Skeletal muscle tissue (tissue), 4 donors: Measurements from ENCODE around the gene SCGB2B2. TPM values are rescaled to one million over a fixed set of nuclear protein-coding genes. Genes with fewer than 3 reads are reported as not detected.

Experiments
- H3K27ac ChIP-seq: one replicate; pipeline ENCODE4 v1.7.0; 2013; ENCODE audit warnings: mild to moderate bottlenecking, low read depth, low read length, inconsistent platforms
- H3K27me3 ChIP-seq, 3 donors: one replicate each; pipeline ENCODE4 v1.7.0; 2013; ENCODE audit warnings: low read length in 3 of 3; ENCODE audit not compliant: control insufficient read depth in 3 of 3, insufficient read depth in 3 of 3
- H3K36me3 ChIP-seq, 3 donors: one replicate each; pipeline ENCODE4 v1.7.0; 2013; ENCODE audit warnings: low read length in 3 of 3; ENCODE audit not compliant: control insufficient read depth in 3 of 3, insufficient read depth in 3 of 3
- H3K4me1 ChIP-seq, 3 donors: one replicate each; pipeline ENCODE4 v1.7.0; 2013; ENCODE audit warnings: low read length in 3 of 3, mild to moderate bottlenecking in 3 of 3; ENCODE audit not compliant: control insufficient read depth in 3 of 3, insufficient read depth in 3 of 3
- H3K4me3 ChIP-seq, 3 donors: one replicate each; pipeline ENCODE4 v1.7.0; 2013; ENCODE audit warnings: low read length in 3 of 3
- H3K9ac ChIP-seq, 3 donors: one replicate each; pipeline ENCODE4 v1.7.0; 2013; ENCODE audit warnings: low read length in 3 of 3, mild to moderate bottlenecking in 3 of 3, moderate library complexity in 2 of 3, low read depth in 1 of 3
- H3K9me3 ChIP-seq, 3 donors: one replicate each; pipeline ENCODE4 v1.7.0; 2013; ENCODE audit warnings: low read length in 3 of 3; ENCODE audit not compliant: control insufficient read depth in 3 of 3
- total RNA-seq: library from RNA; depleted of rRNA; stranded (reverse); fragments of >200 nt; gene quantifications from one replicate; pipeline ENCODE4 v1.2.3, GENCODE V29; 2014
- donor health status: Osteomylitis.

Gene SCGB2B2
- total RNA-seq, 1 donor from 2014 or later = 0.52 TPM

DNA sequence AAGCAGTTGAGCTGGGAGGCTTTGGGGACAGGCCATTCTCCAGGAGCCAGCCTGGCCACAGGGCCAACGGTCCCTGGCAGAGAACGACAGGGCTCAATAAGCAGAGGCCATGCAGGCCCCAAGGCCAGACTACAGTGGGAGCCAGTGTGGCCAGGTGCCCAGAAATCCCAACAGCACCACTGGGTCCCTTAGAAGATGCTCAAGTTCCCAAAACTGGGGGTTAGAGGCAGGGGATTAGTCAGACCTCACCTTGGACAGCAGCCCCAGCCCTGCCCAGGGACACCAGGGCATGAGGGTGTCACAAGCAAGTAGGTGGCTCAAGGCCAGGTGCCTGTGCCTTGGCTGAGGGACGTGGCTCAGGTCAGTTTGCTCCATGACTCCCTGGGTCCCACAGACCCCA lies 12.8 kb downstream of the SCGB2B2 start:
- Histone ChIP-seq H3K4me3 (peak overlapping the region in 1 of 3 donors; percentile 13), H3K4me1 (peaks cover 20 to 44% (median 27%) of the 10 kb centered on the region in 3 donors), H3K27ac (peak overlapping the region; percentile 45), H3K9ac (peak overlapping the region in 2 of 3 donors; percentile 30 to 33), H3K36me3 (no peaks in the 10 kb centered on the region), H3K27me3 (no peaks in the 10 kb centered on the region), H3K9me3 (no peaks in the 10 kb centered on the region)

DNA sequence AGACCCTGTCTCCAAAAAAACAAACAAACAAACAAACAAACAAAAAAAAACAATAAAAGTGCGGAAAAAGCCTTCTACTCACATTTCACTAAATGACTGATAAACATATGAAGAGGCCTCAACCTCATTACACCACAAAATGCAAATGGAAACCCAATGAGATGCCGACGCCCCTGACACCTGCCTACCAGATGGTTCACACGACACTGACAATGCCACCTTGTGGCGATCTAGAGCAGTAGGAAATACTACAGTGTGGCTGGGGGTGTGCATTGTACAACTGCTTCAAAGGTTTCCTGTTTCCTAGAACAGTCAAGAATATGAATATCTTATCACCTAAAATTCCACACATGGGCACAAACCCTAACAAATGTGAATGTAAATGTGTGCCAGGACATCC lies 14.0 kb downstream of the SCGB2B2 start:
- Histone ChIP-seq H3K27ac (no peak overlapping the region), H3K9me3 (no peaks in the 10 kb centered on the region), H3K36me3 (no peaks in the 10 kb centered on the region), H3K27me3 (no peaks in the 10 kb centered on the region), H3K4me1 (peaks cover 20 to 43% (median 27%) of the 10 kb centered on the region in 3 donors), H3K4me3 (no peak overlapping the region), H3K9ac (no peak overlapping the region)

DNA sequence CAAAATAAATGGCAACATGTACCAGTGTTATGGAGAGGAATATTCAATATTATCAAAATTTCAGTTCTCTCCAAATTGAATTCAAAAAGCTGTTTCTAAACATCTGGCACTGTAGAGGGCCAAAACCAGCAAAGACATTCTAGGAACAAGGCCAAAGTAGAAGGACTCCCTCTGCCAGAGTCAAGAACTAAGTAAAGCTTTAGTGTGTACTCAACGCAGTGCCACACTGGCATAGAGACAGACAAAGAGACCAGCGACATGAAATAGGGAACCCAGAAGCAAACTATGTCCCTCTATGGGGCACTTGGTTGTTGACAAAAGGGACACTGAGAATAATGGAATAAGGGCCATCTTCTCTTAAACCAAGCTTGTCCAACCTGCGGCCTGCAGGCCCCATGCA lies 15.6 kb downstream of the SCGB2B2 start:
- H3K36me3 ChIP-seq = no peaks in the 10 kb centered on the region
- no peak overlapping the region for H3K4me3 ChIP-seq
- H3K27me3 ChIP-seq = no peaks in the 10 kb centered on the region
- H3K27ac ChIP-seq = no peak overlapping the region
- peaks cover 18 to 33% (median 21%) of the 10 kb centered on the region in 3 donors for H3K4me1 ChIP-seq
- no peaks in the 10 kb centered on the region for H3K9me3 ChIP-seq
- no peak overlapping the region for H3K9ac ChIP-seq

DNA sequence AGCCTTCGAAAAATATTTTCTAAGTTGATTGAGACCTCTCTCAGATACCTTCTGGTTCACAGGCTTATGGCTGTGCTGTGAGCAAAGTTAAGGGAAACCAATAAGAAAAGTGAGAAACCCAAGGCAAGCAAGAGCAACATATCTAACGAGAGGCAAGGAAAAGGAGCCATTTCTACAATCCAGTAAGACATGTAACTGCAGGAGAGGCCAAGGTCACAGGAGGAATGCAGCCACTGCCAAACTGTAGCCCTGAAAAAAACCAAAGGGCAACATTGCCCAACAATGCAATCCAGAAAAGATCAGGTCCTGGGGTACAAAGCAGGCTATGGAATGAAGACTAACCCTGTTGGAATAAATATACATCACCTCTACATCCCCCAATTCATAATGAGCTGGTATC lies 21.3 kb downstream of the SCGB2B2 start:
- H3K27me3 ChIP-seq = no peaks in the 10 kb centered on the region
- peaks cover 0 to 3% (median 0%) of the 10 kb centered on the region in 3 donors for H3K9me3 ChIP-seq
- H3K4me3 ChIP-seq = no peak overlapping the region
- H3K36me3 ChIP-seq = no peaks in the 10 kb centered on the region
- H3K4me1 ChIP-seq = peaks cover 0 to 9% (median 6%) of the 10 kb centered on the region in 3 donors
- H3K27ac ChIP-seq = no peak overlapping the region
- H3K9ac ChIP-seq = no peak overlapping the region

DNA sequence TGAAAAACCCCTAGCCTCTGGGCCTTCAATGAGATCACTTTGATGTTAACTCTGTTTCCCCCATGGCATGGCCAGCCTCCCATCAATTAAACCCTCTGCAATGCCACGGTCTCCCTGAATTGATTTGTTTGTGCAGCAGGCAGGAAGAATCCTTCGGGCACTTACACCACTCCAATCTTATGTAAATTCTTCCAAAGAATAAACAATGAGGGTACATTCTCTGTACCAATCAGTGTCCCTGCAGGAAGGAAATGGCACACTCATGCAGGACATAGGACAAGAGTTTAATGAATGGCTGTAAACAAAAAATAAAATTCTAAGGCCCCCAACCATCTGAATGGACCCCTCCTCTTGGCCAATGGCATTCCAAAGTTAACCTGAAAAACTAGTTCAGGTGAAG lies 22.2 kb downstream of the SCGB2B2 start:
- H3K27ac ChIP-seq = no peak overlapping the region

DNA sequence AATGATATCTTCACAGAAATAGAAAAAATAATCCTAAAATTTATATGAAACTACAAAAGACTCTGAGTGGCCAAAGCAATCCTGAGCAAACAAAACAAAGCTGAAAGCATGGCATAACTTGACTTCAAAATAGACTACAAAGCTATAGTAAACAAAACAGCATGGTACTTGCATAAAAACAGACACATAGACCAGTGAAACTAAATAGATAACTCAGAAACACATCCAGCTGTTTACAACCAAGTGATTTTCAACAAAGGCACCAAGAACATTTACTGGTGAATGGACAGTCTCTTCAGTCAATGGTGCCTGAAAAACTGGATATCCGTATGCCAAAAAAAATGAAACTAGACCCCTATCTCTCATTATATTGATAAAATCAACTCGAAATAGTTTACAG lies 25.2 kb downstream of the SCGB2B2 start:
- Histone ChIP-seq H3K27me3 (no peaks in the 10 kb centered on the region), H3K4me1 (peaks cover 0 to 19% (median 6%) of the 10 kb centered on the region in 3 donors), H3K4me3 (no peak overlapping the region), H3K27ac (no peak overlapping the region), H3K9ac (no peak overlapping the region), H3K9me3 (peaks cover 0 to 3% (median 0%) of the 10 kb centered on the region in 3 donors), H3K36me3 (no peaks in the 10 kb centered on the region)

More for the DNA sequence above, 22.2 kb downstream of the SCGB2B2 start:
- H3K9ac ChIP-seq = no peak overlapping the region
- peaks cover 0 to 3% (median 0%) of the 10 kb centered on the region in 3 donors for H3K9me3 ChIP-seq
- H3K27me3 ChIP-seq = no peaks in the 10 kb centered on the region
- H3K4me1 ChIP-seq = peaks cover 0 to 9% (median 6%) of the 10 kb centered on the region in 3 donors
- no peak overlapping the region for H3K4me3 ChIP-seq
- H3K36me3 ChIP-seq = no peaks in the 10 kb centered on the region

DNA sequence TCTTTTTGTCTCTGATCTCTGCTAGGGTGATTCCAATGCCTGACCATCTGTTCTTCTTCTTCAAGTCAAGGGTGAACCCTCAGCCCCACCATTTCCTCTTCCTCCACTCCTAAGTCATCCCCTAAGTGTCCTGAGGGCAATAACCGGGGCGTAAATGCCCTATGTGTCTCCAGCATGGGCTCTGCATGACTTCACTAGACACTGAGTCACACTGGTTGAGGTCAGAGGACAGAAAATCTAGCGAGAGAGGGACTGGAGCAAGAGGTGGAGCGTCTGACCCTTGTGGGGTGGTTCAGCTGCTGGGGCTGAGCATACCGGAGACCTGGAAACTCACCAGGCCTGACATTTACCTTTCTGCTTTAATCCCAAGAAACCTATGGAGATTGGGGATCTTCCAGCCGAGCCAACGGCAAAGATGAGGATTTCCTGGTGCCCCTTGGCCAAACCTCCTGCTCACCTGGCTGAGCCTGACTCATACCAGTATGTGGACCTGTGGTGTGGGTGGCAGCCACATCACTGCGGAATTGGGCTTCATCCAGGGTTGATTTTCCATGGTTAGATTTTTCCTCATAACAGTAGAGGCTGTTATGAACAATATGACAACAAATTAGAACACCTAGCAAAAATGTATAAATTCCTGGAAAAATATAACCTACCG lies 26.9 kb downstream of the SCGB2B2 start:
- H3K4me1 ChIP-seq = peaks cover 10 to 25% (median 15%) of the 10 kb centered on the region in 3 donors
- no peak overlapping the region for H3K9ac ChIP-seq
- H3K9me3 ChIP-seq = peaks cover 0 to 3% (median 0%) of the 10 kb centered on the region in 3 donors
- H3K36me3 ChIP-seq = no peaks in the 10 kb centered on the region
- H3K4me3 ChIP-seq = no peak overlapping the region
- H3K27me3 ChIP-seq = no peaks in the 10 kb centered on the region
- H3K27ac ChIP-seq = no peak overlapping the region

DNA sequence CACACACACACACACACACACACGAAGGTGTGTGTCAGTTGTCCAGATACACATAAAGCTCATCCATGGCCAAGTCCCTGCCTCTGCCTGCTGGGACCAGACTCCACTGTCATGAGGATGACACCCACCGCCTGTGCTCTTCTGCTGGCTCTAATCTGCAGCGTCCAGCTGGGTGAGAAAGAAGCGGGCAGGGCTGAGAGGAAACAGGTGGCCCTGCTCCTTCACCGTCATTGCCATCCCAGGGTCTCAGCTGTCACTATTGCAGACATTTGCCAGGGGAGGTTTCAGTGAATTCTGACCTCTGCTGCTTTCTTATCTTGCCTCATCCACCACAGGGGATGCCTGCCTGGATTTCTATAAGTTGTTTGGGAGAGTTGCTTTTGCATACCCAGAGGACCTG lies 31.4 kb downstream of the SCGB2B2 start:
- Histone ChIP-seq H3K4me1 (peaks cover 13 to 33% (median 23%) of the 10 kb centered on the region in 3 donors), H3K27ac (peak overlapping the region; percentile 44), H3K4me3 (peak overlapping the region in 2 of 3 donors; percentile 47), H3K9me3 (no peaks in the 10 kb centered on the region), H3K9ac (peak overlapping the region; percentile 7 to 55 (median 26)), H3K36me3 (no peaks in the 10 kb centered on the region), H3K27me3 (no peaks in the 10 kb centered on the region)

DNA sequence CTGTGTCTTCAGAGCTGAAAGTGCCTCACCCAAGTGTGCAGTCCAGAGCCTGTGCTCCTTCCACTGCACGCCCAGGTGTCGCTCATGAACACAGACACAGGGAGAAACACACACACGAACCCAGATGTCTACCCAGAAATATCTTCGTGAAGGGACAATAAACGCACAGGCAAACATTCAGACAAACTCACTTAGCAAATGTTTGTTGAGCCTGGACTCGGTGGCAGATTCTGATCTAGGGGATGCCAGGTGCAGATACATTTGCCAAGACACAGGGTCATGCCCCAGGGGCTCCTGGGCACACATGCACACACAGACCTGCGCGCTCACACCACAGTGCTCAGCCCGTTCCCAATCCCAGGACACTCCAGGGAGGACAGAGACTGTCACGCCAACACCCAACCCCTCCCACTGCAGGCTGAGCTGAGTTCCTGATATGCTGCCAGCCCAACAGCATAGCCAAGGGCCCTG lies 31.9 kb downstream of the SCGB2B2 start:
- Histone ChIP-seq H3K27ac (peak overlapping the region; percentile 44), H3K9ac (peak overlapping the region; percentile 26 to 55 (median 36)), H3K4me3 (peak overlapping the region in 2 of 3 donors; percentile 47), H3K36me3 (no peaks in the 10 kb centered on the region), H3K4me1 (peaks cover 13 to 33% (median 23%) of the 10 kb centered on the region in 3 donors), H3K27me3 (no peaks in the 10 kb centered on the region), H3K9me3 (no peaks in the 10 kb centered on the region)

DNA sequence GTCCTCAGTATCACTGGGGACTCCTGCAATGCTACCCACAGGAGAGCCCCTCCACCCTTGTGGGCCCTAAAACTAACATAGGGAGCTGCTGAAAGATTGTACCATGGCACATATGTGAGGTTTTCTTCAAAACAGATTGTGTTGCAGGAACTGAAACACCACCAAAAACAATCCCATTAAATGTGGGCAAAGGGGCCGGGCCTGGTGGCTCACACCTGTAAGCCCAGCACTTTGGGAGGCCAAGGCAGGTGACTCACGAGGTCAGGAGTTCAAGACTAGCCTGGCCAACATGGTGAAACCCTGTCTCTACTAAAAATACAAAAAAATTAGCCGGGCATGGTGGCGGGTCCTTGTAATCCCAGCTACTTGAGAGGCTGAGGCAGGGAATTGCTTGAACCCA lies 34.7 kb downstream of the SCGB2B2 start:
- Histone ChIP-seq H3K27me3 (no peaks in the 10 kb centered on the region), H3K9me3 (no peaks in the 10 kb centered on the region), H3K4me1 (peaks cover 13 to 25% (median 23%) of the 10 kb centered on the region in 3 donors), H3K4me3 (no peak overlapping the region), H3K9ac (no peak overlapping the region), H3K27ac (no peak overlapping the region), H3K36me3 (no peaks in the 10 kb centered on the region)
